ENCODE results near the gene AMH. TPM values are rescaled to one million over a fixed set of nuclear protein-coding genes. Genes with fewer than 3 reads are reported as not detected.

Gene AMH
- total RNA-seq, 5 donors from 2014 or later (not counting 1 experiment from before 2014, with no cell fraction given), result 2.1 to 13.5 (median 5.3) TPM

DNA sequence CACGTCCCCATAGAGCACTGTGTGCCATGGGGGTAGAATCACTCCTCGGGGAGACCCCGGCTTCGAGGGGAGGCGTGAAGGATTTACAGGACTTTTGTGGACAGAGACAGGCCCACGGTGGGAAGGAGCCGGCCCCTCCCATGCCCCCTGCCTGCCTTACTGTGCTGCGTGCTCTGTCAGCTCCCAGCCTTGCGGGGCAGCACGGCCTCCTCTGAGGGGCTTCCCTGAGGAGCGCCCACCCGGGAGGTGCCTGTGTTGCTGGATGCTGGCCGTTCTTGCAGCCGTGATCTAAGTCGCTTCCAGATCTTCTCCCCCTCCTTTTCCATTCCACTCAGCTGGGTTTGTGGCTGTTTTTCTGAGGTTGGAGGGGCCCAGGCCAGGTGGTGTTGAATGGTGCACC, 42.1 kb upstream of the AMH start:
- H3K27me3 Mint-ChIP-seq, result no peaks in the 10 kb centered on the region
- ChIA-PET CTCF (interaction anchor here in 1 of 2 donors (0.6 kb wide), 1 partner anchor 49 kb away, joined by 4 read pairs; no protein-coding TSS in a partner anchor), POLR2A (no interaction called here)
- H3K27me3 ChIP-seq (replicated peaks in 1 of 2; ENCODE audit: control insufficient read depth in 2 of 2, extremely low read depth in 1 of 2, insufficient read depth in 2 of 2, low read length in 1 of 2), result no peaks in the 10 kb centered on the region
- no peak for ATAC-seq (replicated peaks in 1 of 4)
- no peaks in the 10 kb centered on the region for H3K9me3 ChIP-seq
- H3K4me3 ChIP-seq (ENCODE audit: control insufficient read depth in 1 of 2, extremely low read depth in 1 of 2, low read length in 1 of 2), result no peak overlapping the region
- H3K4me3 Mint-ChIP-seq, result no peak overlapping the region
- H3K4me1 Mint-ChIP-seq, result no peaks in the 10 kb centered on the region
- H3K27ac ChIP-seq (ENCODE audit: low read length), result no peak overlapping the region
- no peak for DNase-seq
- no peak overlapping the region for H3K27ac Mint-ChIP-seq
- peaks cover 16 to 60% of the 10 kb centered on the region in 2 donors for H3K36me3 ChIP-seq (ENCODE audit: control insufficient read depth in 2 of 2, extremely low read depth in 1 of 2, insufficient read depth in 1 of 2, low read length in 1 of 2)
- peaks cover 0 to 3% of the 10 kb centered on the region in 2 experiments for H3K4me1 ChIP-seq (ENCODE audit: control insufficient read depth in 1 of 2, extremely low read depth in 1 of 2, insufficient read depth in 2 of 2, low read length in 2 of 2)
- whole genome bisulfite sequencing (ENCODE audit: insufficient coverage), result 98% methylated on average over 8 of the region's 15 CpGs
- no peaks in the 10 kb centered on the region for H3K9me3 Mint-ChIP-seq
- peaks cover 14% of the 10 kb centered on the region for H3K36me3 Mint-ChIP-seq

DNA sequence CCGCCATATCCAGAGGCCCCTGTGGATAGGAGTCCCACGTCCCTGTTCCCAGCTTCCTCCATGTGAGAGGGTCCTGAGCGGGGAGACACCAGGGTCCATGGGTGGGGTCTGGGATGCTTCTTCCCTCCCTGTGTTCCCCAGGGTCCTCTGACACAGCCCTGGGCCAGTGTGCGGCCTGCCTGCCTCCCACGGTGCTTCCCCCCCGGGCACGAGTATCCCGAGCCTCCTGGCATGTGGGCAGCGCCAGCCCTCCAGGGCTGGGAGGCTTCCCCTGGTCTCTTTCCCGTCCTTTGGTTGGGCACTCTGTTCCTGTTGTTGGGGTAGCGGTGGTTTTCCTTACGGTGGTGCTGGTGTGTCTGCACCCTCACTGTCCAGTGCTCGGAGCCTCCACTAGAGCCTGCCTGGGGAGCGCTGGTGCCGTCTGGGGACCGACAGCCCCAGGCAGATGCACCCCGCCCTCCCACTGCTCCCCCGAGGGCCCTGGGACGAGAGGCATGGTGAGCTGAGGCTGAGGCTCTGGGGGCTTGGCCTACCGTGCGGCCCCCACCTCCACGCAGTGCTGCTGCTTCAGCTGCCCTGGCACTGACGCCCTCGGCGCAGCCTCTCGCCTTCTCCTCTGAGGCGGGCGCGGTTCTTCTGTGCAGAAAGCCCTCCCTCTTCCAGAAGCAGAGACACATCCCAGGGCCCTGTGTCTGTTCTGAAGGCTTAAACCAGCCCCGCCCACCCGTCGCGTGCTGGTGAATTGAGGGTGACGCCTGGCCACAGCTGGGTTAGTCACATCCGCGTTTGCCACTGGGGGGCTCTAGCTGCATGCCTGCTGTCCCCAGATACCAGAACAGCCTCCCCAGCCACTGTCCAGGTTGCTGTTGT, 40.9 kb upstream of the AMH start:
- CTCF ChIA-PET, result no interaction called here
- Mint-ChIP-seq H3K4me1 (no peaks in the 10 kb centered on the region), H3K36me3 (peaks cover 16% of the 10 kb centered on the region), H3K27ac (no peak overlapping the region), H3K27me3 (no peaks in the 10 kb centered on the region), H3K4me3 (no peak overlapping the region), H3K9me3 (no peaks in the 10 kb centered on the region)
- H3K4me1 ChIP-seq (ENCODE audit: control insufficient read depth in 1 of 2, extremely low read depth in 1 of 2, insufficient read depth in 2 of 2, low read length in 2 of 2), result peaks cover 0 to 3% of the 10 kb centered on the region in 2 experiments
- no peaks in the 10 kb centered on the region for H3K9me3 ChIP-seq
- POLR2A ChIA-PET, result no interaction called here
- WGBS (ENCODE audit: insufficient coverage), result 97% methylated on average over 10 of the region's 36 CpGs
- no peak overlapping the region for H3K4me3 ChIP-seq (ENCODE audit: control insufficient read depth in 1 of 2, extremely low read depth in 1 of 2, low read length in 1 of 2)
- H3K27me3 ChIP-seq (replicated peaks in 1 of 2; ENCODE audit: control insufficient read depth in 2 of 2, extremely low read depth in 1 of 2, insufficient read depth in 2 of 2, low read length in 1 of 2), result no peaks in the 10 kb centered on the region
- peaks cover 14 to 69% of the 10 kb centered on the region in 2 donors for H3K36me3 ChIP-seq (ENCODE audit: control insufficient read depth in 2 of 2, extremely low read depth in 1 of 2, insufficient read depth in 1 of 2, low read length in 1 of 2)
- DNase-seq (peak in 5 of 35 experiments; percentile 13 to 38 (median 23)), ATAC-seq (replicated peaks in 1 of 4) (peak in 2 of 4 experiments; percentile 46 to 62)
- no peak overlapping the region for H3K27ac ChIP-seq (ENCODE audit: low read length)

DNA sequence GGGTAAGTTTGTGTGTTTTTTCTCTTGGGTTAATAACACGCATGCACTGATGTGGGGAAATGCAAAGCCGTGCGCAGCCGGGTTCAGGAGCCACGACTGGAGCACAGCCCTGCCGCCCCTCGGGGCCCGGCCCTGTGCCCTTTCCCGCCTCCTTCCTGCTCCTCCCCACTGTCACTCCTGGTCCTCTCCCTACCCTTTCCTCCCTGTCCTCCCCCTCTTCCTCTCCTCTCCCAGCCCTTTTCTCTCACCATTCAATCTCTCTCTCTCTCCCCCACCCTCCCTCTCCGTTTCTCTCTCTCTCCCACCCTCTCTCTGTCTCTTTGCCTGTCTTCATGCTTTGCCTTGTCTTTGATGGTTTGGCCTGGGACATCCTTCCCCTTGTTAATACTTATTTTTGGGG, 40.1 kb upstream of the AMH start:
- Mint-ChIP-seq H3K4me1 (no peaks in the 10 kb centered on the region), H3K27ac (no peak overlapping the region), H3K36me3 (peaks cover 19% of the 10 kb centered on the region), H3K4me3 (no peak overlapping the region), H3K9me3 (no peaks in the 10 kb centered on the region), H3K27me3 (no peaks in the 10 kb centered on the region)
- Histone ChIP-seq H3K4me1 (ENCODE audit: control insufficient read depth in 1 of 2, extremely low read depth in 1 of 2, insufficient read depth in 2 of 2, low read length in 2 of 2) (peaks cover 0 to 3% of the 10 kb centered on the region in 2 experiments), H3K9me3 (no peaks in the 10 kb centered on the region), H3K27ac (ENCODE audit: low read length) (no peak overlapping the region), H3K36me3 (ENCODE audit: control insufficient read depth in 2 of 2, extremely low read depth in 1 of 2, insufficient read depth in 1 of 2, low read length in 1 of 2) (peaks cover 14 to 67% of the 10 kb centered on the region in 2 donors), H3K27me3 (replicated peaks in 1 of 2; ENCODE audit: control insufficient read depth in 2 of 2, extremely low read depth in 1 of 2, insufficient read depth in 2 of 2, low read length in 1 of 2) (no peaks in the 10 kb centered on the region), H3K4me3 (ENCODE audit: control insufficient read depth in 1 of 2, extremely low read depth in 1 of 2, low read length in 1 of 2) (no peak overlapping the region)
- ChIA-PET CTCF (no interaction called here), POLR2A (interaction anchor here in 1 of 2 donors (0.7 kb wide), 1 partner anchor 207 kb away, joined by 7 read pairs; no protein-coding TSS in a partner anchor)
- 94% methylated on average over 9 of the region's 10 CpGs for WGBS (ENCODE audit: insufficient coverage)
- ATAC-seq (replicated peaks in 1 of 4), result no peak
- no peak for DNase-seq

DNA sequence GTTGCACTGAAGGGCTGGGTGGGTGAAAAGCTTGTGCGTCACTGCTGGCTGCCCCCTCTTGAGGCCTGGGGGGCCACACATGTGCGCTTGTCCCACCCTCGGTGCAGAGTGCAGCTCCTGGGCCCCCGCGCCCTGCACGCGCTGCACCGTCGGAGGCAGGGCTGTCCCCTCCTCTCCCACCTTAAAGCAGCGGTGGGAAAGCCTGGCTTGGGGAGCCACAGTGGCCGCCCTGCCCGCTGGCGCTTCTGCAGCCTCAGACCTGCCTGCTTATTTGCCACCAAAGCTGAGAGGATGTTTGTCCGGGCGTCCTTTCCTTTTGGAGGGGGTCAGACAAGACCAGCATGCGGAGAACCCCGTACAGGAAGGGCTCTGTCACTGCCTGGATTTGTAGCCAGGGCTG, 39.7 kb upstream of the AMH start:
- Histone ChIP-seq H3K4me1 (ENCODE audit: control insufficient read depth in 1 of 2, extremely low read depth in 1 of 2, insufficient read depth in 2 of 2, low read length in 2 of 2) (peaks cover 0 to 4% of the 10 kb centered on the region in 2 experiments), H3K27ac (ENCODE audit: low read length) (no peak overlapping the region), H3K9me3 (no peaks in the 10 kb centered on the region), H3K27me3 (replicated peaks in 1 of 2; ENCODE audit: control insufficient read depth in 2 of 2, extremely low read depth in 1 of 2, insufficient read depth in 2 of 2, low read length in 1 of 2) (no peaks in the 10 kb centered on the region), H3K4me3 (ENCODE audit: control insufficient read depth in 1 of 2, extremely low read depth in 1 of 2, low read length in 1 of 2) (no peak overlapping the region), H3K36me3 (ENCODE audit: control insufficient read depth in 2 of 2, extremely low read depth in 1 of 2, insufficient read depth in 1 of 2, low read length in 1 of 2) (peaks cover 14 to 71% of the 10 kb centered on the region in 2 donors)
- ATAC-seq (replicated peaks in 1 of 4), result no peak
- Mint-ChIP-seq H3K4me3 (no peak overlapping the region), H3K27me3 (no peaks in the 10 kb centered on the region), H3K4me1 (no peaks in the 10 kb centered on the region), H3K36me3 (peaks cover 15% of the 10 kb centered on the region), H3K27ac (no peak overlapping the region), H3K9me3 (no peaks in the 10 kb centered on the region)
- DNase-seq, result no peak
- ChIA-PET POLR2A (interaction anchor here in 1 of 2 donors (0.7 kb wide), 1 partner anchor 207 kb away, joined by 7 read pairs; no protein-coding TSS in a partner anchor), CTCF (no interaction called here)
- 97% methylated on average over 9 of the region's 17 CpGs for WGBS (ENCODE audit: insufficient coverage)

DNA sequence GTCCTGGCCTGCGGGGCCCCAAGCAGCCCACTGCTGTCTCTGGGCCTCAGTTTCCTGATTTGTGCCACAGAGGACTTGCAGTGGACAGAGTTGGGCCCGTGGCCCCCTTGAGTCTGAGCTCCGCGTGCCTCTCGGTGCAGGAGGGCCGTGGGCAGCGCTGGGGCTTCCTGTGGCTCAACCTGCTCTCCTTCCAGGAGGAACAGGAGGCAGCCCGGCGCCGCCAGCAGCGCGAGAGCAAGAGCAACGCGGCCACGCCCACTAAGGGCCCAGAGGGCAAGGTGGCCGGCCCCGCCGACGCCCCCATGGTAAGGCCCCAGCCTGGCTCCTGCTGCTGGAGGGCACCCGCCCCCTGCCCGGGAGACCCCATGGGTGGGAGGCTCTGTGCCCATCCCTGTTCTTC, 38.9 kb upstream of the AMH start:
- H3K36me3 ChIP-seq (ENCODE audit: control insufficient read depth in 2 of 2, extremely low read depth in 1 of 2, insufficient read depth in 1 of 2, low read length in 1 of 2), result peaks cover 14 to 76% of the 10 kb centered on the region in 2 donors
- H3K36me3 Mint-ChIP-seq, result peaks cover 15% of the 10 kb centered on the region
- 95% methylated on average over 21 of the region's 21 CpGs for WGBS (ENCODE audit: insufficient coverage)

DNA sequence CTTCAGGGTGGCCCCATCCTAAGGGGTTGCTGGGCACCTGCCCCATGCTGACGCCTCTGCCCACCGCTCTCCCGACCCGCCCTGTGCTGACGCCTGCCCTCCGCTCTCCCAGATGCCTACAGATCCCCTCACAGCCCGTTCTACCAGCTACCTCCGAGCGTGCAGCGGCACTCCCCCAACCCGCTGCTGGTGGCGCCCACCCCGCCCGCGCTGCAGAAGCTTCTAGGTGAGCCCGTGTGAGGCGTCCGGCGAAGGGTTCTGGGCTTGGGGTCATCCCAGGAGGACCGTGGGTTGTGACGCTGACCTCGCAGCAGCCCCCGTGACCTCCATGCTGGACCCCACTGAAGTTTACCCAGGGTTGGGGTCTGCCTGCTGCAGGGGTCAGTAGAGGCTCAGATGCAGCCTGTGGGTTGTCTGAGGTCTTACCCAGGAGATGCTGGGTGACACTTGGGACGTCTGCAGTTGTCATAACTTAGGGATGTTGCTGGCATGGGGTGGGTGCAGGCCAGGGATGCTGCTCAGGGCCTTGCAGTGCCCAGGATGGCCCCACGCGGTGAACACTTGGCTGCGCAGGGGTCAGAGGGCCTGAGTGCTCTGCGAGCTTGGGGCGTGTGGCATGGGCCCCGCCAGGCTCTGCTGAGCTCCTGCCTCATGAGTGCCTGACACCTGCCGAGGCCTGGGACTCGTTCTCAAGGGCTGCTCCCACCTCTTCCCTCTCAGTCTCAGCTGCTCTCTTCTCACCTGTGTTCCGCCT, 38.0 kb upstream of the AMH start:
- no peaks in the 10 kb centered on the region for H3K9me3 Mint-ChIP-seq
- Histone ChIP-seq H3K27ac (ENCODE audit: low read length) (no peak overlapping the region), H3K9me3 (no peaks in the 10 kb centered on the region), H3K4me3 (ENCODE audit: control insufficient read depth in 1 of 2, extremely low read depth in 1 of 2, low read length in 1 of 2) (no peak overlapping the region), H3K27me3 (replicated peaks in 1 of 2; ENCODE audit: control insufficient read depth in 2 of 2, extremely low read depth in 1 of 2, insufficient read depth in 2 of 2, low read length in 1 of 2) (no peaks in the 10 kb centered on the region), H3K4me1 (ENCODE audit: control insufficient read depth in 1 of 2, extremely low read depth in 1 of 2, insufficient read depth in 2 of 2, low read length in 2 of 2) (peaks cover 0 to 21% of the 10 kb centered on the region in 2 experiments), H3K36me3 (ENCODE audit: control insufficient read depth in 2 of 2, extremely low read depth in 1 of 2, insufficient read depth in 1 of 2, low read length in 1 of 2) (peaks cover 12 to 79% of the 10 kb centered on the region in 2 donors)
- POLR2A ChIA-PET, result no interaction called here
- no peak overlapping the region for H3K4me3 Mint-ChIP-seq
- no peak overlapping the region for H3K27ac Mint-ChIP-seq
- DNase-seq, result no peak
- H3K4me1 Mint-ChIP-seq, result peaks cover 10 to 14% (median 14%) of the 10 kb centered on the region in 3 donors
- no peaks in the 10 kb centered on the region for H3K27me3 Mint-ChIP-seq
- CTCF ChIA-PET, result no interaction called here
- no peak for ATAC-seq (replicated peaks in 1 of 4)
- 97% methylated on average over 33 of the region's 33 CpGs for WGBS (ENCODE audit: insufficient coverage)
- peaks cover 18% of the 10 kb centered on the region for H3K36me3 Mint-ChIP-seq

More for the DNA sequence above, 38.9 kb upstream of the AMH start:
- CTCF ChIA-PET, result no interaction called here
- Mint-ChIP-seq H3K4me3 (no peak overlapping the region), H3K27me3 (no peaks in the 10 kb centered on the region), H3K9me3 (no peaks in the 10 kb centered on the region), H3K4me1 (peaks cover 4 to 7% (median 5%) of the 10 kb centered on the region in 3 donors), H3K27ac (no peak overlapping the region)
- POLR2A ChIA-PET, result no interaction called here
- DNase-seq (no peak), ATAC-seq (replicated peaks in 1 of 4) (no peak)
- H3K4me1 ChIP-seq (ENCODE audit: control insufficient read depth in 1 of 2, extremely low read depth in 1 of 2, insufficient read depth in 2 of 2, low read length in 2 of 2), result peaks cover 0 to 12% of the 10 kb centered on the region in 2 experiments
- no peak overlapping the region for H3K4me3 ChIP-seq (ENCODE audit: control insufficient read depth in 1 of 2, extremely low read depth in 1 of 2, low read length in 1 of 2)
- no peak overlapping the region for H3K27ac ChIP-seq (ENCODE audit: low read length)
- no peaks in the 10 kb centered on the region for H3K27me3 ChIP-seq (replicated peaks in 1 of 2; ENCODE audit: control insufficient read depth in 2 of 2, extremely low read depth in 1 of 2, insufficient read depth in 2 of 2, low read length in 1 of 2)
- no peaks in the 10 kb centered on the region for H3K9me3 ChIP-seq
